Measurements from ENCODE around the gene SYT9. TPM values are rescaled to one million over a fixed set of nuclear protein-coding genes. Genes with fewer than 3 reads are reported as not detected.

Gene SYT9, protein sequence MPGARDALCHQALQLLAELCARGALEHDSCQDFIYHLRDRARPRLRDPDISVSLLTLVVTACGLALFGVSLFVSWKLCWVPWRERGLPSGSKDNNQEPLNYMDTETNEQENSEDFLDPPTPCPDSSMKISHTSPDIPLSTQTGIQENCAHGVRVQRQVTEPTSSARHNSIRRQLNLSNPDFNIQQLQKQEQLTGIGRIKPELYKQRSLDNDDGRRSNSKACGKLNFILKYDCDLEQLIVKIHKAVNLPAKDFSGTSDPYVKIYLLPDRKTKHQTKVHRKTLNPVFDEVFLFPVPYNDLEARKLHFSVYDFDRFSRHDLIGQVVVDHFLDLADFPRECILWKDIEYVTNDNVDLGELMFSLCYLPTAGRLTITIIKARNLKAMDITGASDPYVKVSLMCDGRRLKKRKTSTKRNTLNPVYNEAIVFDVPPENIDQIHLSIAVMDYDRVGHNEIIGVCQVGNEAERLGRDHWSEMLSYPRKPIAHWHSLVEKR
- total RNA-seq = 0.43 TPM in 1 of 2 replicates, not detected in the other

DNA sequence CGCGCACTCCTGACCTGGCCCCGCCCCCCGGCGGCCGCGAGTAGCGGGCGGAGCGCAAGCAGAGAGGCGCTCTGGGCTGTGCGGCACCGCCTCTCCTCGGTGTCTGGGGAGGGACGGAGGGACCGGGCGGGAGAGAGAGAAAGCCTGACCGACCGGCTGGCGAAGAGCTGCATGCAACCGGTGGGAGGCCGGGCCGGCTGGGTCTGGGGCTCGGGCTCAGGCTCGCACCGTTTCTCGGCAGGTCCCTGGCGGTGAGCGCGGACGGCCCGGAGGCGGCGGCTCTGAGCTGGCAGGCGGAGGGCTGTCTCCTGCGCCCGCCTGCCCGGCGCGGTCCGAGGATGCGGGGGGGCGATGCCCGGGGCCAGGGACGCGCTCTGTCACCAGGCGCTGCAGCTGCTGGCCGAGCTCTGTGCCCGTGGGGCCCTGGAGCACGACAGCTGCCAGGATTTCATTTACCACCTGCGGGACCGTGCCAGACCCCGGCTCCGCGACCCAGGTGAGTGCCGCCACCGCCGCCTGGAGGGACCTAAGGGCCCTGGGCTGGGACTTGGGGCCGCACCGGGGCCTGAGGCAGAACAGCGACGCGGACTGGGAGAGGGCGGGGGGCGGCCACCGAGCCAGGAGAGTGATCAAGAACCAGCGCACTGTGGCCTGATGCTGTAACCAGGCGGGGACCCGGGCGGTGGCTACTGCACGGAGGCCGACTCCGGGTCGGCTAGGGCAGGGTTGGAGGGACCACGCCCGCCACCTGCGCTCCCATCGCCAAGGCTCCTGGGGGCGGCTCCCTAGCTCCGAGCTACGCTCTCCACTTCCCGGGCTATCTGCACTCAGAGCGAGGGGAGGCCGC, at the start of gene SYT9:
Gene SYT9 (plus strand): TSS at position 69 of the 847 bp plus-strand sequence. CDS start 283 bp downstream, at position 352.

DNA sequence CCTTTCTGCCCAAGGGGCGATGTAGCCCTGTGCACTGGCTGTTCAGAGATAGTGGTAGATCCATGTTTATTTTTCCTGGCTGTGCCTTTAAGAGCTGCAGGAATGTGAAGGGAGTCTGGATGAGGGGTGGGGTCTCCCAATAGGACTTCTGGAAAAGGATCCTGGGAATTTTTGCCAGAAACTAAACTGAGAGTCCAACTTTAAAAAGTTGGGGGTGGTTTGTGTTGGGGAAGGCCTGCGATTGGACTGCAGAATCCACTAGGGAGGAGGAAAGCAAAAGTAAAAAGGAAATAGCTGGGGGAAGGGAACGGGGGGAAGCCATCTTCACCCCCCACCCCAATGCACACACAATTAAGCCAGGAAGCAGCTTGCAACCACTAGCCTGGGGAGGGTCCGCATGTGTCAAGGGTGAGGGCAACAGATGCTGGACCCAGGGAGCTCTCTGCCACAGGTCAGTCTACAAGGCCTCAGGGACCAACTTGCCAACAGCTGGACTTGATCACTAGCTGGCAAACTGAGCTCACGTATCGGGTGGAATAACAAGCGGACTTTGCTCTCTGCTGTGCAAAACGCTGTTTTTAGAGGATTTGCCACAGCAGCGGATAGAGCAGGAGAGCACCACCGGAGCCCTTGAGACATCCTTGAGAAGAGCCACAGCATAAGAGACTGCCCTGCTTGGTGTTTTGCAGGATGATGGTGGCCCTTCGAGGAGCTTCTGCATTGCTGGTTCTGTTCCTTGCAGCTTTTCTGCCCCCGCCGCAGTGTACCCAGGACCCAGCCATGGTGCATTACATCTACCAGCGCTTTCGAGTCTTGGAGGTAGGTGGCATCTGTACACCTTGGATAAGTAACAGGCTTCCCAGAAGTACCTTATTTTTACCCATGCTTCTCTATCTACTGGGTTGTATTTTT, 233.7 kb downstream of the SYT9 start, which contains the start of gene OLFML1:
Gene OLFML1 (plus strand): TSS at position 321 of the 912 bp plus-strand sequence. CDS start 370 bp downstream, at position 691.

DNA sequence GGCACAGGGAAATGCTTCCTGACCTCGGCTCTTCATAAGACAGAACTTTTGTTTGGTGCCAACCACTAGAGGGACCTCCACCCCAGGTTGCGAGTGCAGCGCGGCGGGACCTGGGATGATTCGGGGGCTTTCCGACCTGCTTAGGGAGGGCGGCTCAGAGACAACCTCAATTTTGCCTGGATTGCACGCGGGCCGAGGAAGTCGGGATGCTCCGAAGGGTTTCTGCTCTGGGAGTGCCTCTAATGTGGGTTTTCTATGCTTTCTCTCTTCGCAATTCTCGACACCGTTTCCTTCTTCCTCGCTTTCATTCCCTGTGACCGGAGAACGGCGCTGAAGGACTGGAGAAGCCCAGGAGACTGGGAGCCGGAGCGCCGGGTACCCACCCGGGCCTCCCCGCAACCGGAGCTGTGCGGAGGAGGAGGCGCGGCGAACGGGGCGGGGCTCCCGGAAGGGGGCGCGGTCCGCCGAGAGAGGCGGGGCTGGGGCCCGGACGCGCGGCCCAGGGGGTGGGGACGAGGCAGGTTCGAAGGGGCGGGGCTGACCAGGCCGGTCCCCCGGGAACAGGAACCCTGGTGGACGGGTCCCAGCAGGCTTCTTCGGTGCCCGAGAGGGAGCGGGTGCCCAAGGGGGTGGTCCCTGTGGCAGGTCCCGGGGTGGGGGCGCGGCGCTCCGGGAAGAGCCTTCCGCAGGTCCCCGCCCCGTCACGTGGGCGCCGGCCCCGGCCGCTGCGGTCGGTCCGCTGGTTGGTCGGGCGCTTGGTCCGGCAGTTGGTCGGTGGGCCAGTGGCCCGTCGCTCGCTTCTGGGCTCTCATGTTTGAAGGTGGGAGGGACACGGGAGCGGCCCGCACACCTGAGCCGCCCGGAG, 261.8 kb downstream of the SYT9 start, which contains the start of gene PPFIBP2:
Gene PPFIBP2 (plus strand): TSS at position 766 of the 865 bp plus-strand sequence. CDS start 35,477 bp downstream, outside the sequence.

Small RNA genes lying within 50 kb of the gene (small RNA-seq; reads per million reads assigned to genes)
- not detected for gene MIR302E (ENCODE audit: low replicate concordance)

Other genes with a start within 250 kb of the SYT9 start
- gene ZNF214, start 231.6 kb upstream of the SYT9 start, total RNA-seq = 0.22 and 1.4 TPM in 2 replicates
- gene NLRP14, start 231.4 kb upstream of the SYT9 start, total RNA-seq = 0.14 TPM in 1 of 2 replicates, not detected in the other
- gene RBMXL2, start 162.9 kb upstream of the SYT9 start, total RNA-seq = not detected in 2 replicates
- gene OLFML1, start 233.6 kb downstream of the SYT9 start, total RNA-seq = 0.44 and 0.72 TPM in 2 replicates